ENCODE results near the gene TMPRSS12. TPM values are rescaled to one million over a fixed set of nuclear protein-coding genes. Genes with fewer than 3 reads are reported as not detected.
"Not testable (repeated sequence)": the region's sequence is repeated elsewhere in the genome, so short reads cannot be mapped to it uniquely, and the experiment has no call there.

The TMPRSS12 gene
- total and polyA plus RNA-seq, 2 experiments from 2014 or later = not detected

DNA sequence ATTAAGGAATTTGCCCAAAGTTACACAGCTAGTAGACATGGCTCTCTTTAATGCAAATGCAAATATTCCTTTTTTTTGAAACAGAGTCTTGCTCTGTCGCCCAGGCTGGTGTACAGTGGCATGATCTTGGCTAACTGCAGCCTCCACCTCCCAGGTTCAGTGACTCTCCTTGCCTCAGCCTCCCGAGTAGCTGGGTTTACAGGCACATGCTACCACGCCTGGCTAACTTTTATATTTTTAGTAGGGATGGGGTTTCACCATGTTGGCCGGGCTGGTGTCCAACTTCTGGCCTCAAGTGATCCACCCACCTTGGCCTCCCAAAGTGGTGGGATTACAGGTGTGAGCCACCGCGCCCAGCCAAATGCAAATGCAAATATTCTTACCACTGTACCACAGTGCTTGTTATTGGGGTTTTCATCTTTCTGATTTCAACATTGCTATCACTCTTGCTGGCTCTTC lies 85.1 kb downstream of the TMPRSS12 start:
- Histone ChIP-seq H3K79me2 (ENCODE audit: insufficient read depth) (no peaks in the 10 kb centered on the region), H3K4me1 (ENCODE audit: insufficient read depth) (peaks cover 16% of the 10 kb centered on the region), H3K27me3 (replicated peaks; ENCODE audit: insufficient read depth) (no peaks in the 10 kb centered on the region), H2AFZ (no peak overlapping the region), H3F3A (ENCODE audit: insufficient read depth) (peaks cover 9% of the 10 kb centered on the region; the same call in 1 of the 2 replicates), H3K9me3 (ENCODE audit: low read depth) (no peaks in the 10 kb centered on the region), H3K4me2 (ENCODE audit: unreplicated experiment) (no peak overlapping the region), H3K27ac (no peak overlapping the region), H3K9me2 (ENCODE audit: insufficient read depth) (no peaks in the 10 kb centered on the region), H3K36me3 (ENCODE audit: low read depth) (no peaks in the 10 kb centered on the region), H3K4me3 (no peak overlapping the region), H4K20me1 (ENCODE audit: insufficient read depth) (no peaks in the 10 kb centered on the region), H3K9ac (no peak overlapping the region)
- TF ChIP-seq EZH2 (IDR thresholded peaks at IDR 0.05; ENCODE audit: insufficient read depth, poor library complexity, severe bottlenecking) (no peak), EZH2phosphoT487 (IDR thresholded peaks at IDR 0.05; ENCODE audit: insufficient read depth, low read depth) (no peak)
- in situ Hi-C loops (cut with MboI) = no loop called here
- no peak for DNase-seq
- WGBS, 2 experiments (ENCODE audit: low coverage in 1 of 2, low lambda C conversion rate in 2 of 2, missing lambda C conversion rate in 2 of 2) = 79 to 82% methylated on average over 6 of the region's 6 CpGs

DNA sequence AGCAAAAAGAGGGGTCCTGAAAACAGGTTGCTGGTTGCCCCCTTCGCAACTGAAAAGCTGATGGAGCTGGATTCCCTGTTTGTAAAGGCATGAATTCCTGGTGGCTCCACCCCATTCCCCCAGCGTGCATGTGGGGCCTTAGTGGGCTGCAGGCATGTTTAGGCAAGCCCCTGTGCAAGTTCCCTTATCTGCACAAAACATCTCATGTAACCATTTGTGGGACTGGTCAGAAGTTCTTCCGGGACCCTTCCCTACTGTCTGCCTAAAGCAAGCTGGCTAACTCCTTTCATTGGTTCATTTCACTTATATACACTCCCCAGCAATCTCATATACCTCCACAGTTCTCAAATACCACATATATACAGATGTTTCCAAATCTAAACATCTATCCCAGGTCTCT lies 85.7 kb downstream of the TMPRSS12 start:
- H3K27me3 ChIP-seq (replicated peaks; ENCODE audit: insufficient read depth) = no peaks in the 10 kb centered on the region
- H3K9ac ChIP-seq = no peak overlapping the region
- 58% methylated on average over 3 of the region's 3 CpGs for WGBS, 2 experiments (ENCODE audit: low coverage in 1 of 2, low lambda C conversion rate in 2 of 2, missing lambda C conversion rate in 2 of 2)
- H3F3A ChIP-seq (ENCODE audit: insufficient read depth) = peaks cover 8% of the 10 kb centered on the region; the same call in 1 of the 2 replicates
- H3K9me3 ChIP-seq (ENCODE audit: low read depth) = no peaks in the 10 kb centered on the region
- no peak overlapping the region for H2AFZ ChIP-seq
- DNase-seq = no peak
- no peaks in the 10 kb centered on the region for H3K79me2 ChIP-seq (ENCODE audit: insufficient read depth)
- H3K4me2 ChIP-seq (ENCODE audit: unreplicated experiment) = no peak overlapping the region
- H4K20me1 ChIP-seq (ENCODE audit: insufficient read depth) = no peaks in the 10 kb centered on the region
- peaks cover 14% of the 10 kb centered on the region for H3K4me1 ChIP-seq (ENCODE audit: insufficient read depth)
- in situ Hi-C loops (cut with MboI) = no loop called here
- no peaks in the 10 kb centered on the region for H3K9me2 ChIP-seq (ENCODE audit: insufficient read depth)
- no peak overlapping the region for H3K4me3 ChIP-seq
- H3K27ac ChIP-seq = no peak overlapping the region
- TF ChIP-seq EZH2 (IDR thresholded peaks at IDR 0.05; ENCODE audit: insufficient read depth, poor library complexity, severe bottlenecking) = no peak
- TF ChIP-seq EZH2phosphoT487 (IDR thresholded peaks at IDR 0.05; ENCODE audit: insufficient read depth, low read depth) = no peak
- no peaks in the 10 kb centered on the region for H3K36me3 ChIP-seq (ENCODE audit: low read depth)

DNA sequence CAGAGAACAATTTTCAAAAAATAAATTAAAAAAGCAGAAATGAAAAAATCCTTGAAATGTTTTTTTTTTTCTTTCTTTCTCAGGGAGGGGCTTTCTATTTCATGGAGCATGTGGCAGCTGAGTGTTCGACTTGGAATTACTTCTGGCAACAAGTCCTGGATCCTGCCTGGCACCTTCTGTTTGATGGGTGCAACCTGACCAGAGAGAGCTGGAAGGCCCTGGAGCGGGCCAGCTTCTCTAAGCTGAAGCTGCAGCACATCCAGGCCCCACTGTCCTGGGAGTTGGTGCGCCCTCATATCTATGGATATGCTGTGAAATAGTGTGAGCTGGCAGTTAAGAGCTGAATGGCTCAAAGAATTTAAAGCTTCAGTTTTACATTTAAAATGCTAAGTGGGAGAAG lies 87.1 kb downstream of the TMPRSS12 start:
- H3K27me3 ChIP-seq (replicated peaks; ENCODE audit: insufficient read depth) = no peaks in the 10 kb centered on the region
- H3K9me3 ChIP-seq (ENCODE audit: low read depth) = no peaks in the 10 kb centered on the region
- H3K9ac ChIP-seq = no peak overlapping the region
- no peak for DNase-seq
- peaks cover 6% of the 10 kb centered on the region; the same call in 1 of the 2 replicates for H3F3A ChIP-seq (ENCODE audit: insufficient read depth)
- 77 to 80% methylated on average over 3 of the region's 3 CpGs for WGBS, 2 experiments (ENCODE audit: low coverage in 1 of 2, low lambda C conversion rate in 2 of 2, missing lambda C conversion rate in 2 of 2)
- no peaks in the 10 kb centered on the region for H3K36me3 ChIP-seq (ENCODE audit: low read depth)
- H3K79me2 ChIP-seq (ENCODE audit: insufficient read depth) = no peaks in the 10 kb centered on the region
- no peaks in the 10 kb centered on the region for H4K20me1 ChIP-seq (ENCODE audit: insufficient read depth)
- no peak overlapping the region for H3K4me3 ChIP-seq
- in situ Hi-C loops (cut with MboI) = no loop called here
- no peak overlapping the region for H2AFZ ChIP-seq
- TF ChIP-seq EZH2 (IDR thresholded peaks at IDR 0.05; ENCODE audit: insufficient read depth, poor library complexity, severe bottlenecking) (no peak), EZH2phosphoT487 (IDR thresholded peaks at IDR 0.05; ENCODE audit: insufficient read depth, low read depth) (no peak)
- H3K27ac ChIP-seq = no peak overlapping the region
- H3K4me1 ChIP-seq (ENCODE audit: insufficient read depth) = peaks cover 10% of the 10 kb centered on the region
- H3K4me2 ChIP-seq (ENCODE audit: unreplicated experiment) = no peak overlapping the region
- H3K9me2 ChIP-seq (ENCODE audit: insufficient read depth) = no peaks in the 10 kb centered on the region

DNA sequence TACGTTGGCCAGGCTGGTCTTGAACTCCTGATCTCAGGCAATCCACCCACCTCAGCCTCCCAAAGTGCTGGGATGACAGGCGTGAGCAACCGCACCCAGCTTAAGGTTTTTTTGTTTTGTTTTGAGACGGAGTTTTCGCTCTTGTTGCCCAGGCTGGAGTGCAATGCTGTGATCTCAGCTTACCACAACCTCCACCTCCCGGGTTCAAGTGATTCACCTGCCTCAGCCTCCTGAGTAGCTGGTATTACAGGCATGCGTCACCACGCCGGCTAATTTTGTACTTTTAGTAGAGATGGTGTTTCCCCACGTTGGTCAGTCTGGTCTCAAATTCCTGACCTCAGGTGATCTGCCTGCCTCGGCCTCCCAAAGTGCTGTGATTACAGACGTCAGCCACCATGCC lies 87.8 kb downstream of the TMPRSS12 start:
- in situ Hi-C loops (cut with MboI); DNase-seq; H2AFZ ChIP-seq; H3K9me3 ChIP-seq (ENCODE audit: low read depth); H3K4me3 ChIP-seq; H3K79me2 ChIP-seq (ENCODE audit: insufficient read depth); H3K27me3 ChIP-seq (replicated peaks; ENCODE audit: insufficient read depth); H3K9ac ChIP-seq; H4K20me1 ChIP-seq (ENCODE audit: insufficient read depth); H3K27ac ChIP-seq; H3K36me3 ChIP-seq (ENCODE audit: low read depth); H3K4me2 ChIP-seq (ENCODE audit: unreplicated experiment); H3K9me2 ChIP-seq (ENCODE audit: insufficient read depth): not testable (repeated sequence)
- Histone ChIP-seq H3F3A (ENCODE audit: insufficient read depth) (peaks cover 13% of the 10 kb centered on the region; the same call in 1 of the 2 replicates), H3K4me1 (ENCODE audit: insufficient read depth) (peaks cover 14% of the 10 kb centered on the region)
- WGBS, 2 experiments (ENCODE audit: low coverage in 1 of 2, low lambda C conversion rate in 2 of 2, missing lambda C conversion rate in 2 of 2) = 94 to 97% methylated on average over 12 of the region's 12 CpGs

DNA sequence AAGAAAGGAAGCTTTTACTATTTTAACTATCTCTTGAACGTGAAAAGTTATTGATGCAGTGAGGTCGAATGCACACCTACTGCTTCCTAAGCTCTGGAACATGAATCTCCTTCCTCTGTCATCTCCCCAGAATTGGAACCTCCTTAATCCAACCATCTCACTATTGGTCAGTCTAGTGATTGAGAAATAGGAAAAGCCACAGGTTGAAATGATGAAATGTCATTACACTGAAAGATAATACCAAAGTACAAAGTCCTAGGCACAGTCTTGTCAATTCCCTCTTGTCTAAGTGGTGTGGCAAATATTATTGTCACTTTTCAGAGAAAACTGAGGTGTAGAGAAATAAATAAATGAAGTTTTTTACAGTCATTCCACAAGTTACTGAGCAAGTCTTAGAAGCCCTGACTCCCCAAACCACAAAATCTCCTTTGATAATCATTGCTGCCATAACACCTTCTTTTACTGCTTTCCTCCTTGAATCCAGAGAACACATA lies 90.1 kb downstream of the TMPRSS12 start:
- no peak overlapping the region for H3K4me2 ChIP-seq (ENCODE audit: unreplicated experiment)
- H3K4me1 ChIP-seq (ENCODE audit: insufficient read depth) = peaks cover 15% of the 10 kb centered on the region
- peaks cover 13% of the 10 kb centered on the region; the same call in 1 of the 2 replicates for H3F3A ChIP-seq (ENCODE audit: insufficient read depth)
- H3K27ac ChIP-seq = no peak overlapping the region
- in situ Hi-C loops (cut with MboI) = no loop called here
- H3K27me3 ChIP-seq (replicated peaks; ENCODE audit: insufficient read depth) = no peaks in the 10 kb centered on the region
- no peaks in the 10 kb centered on the region for H3K36me3 ChIP-seq (ENCODE audit: low read depth)
- H3K4me3 ChIP-seq = no peak overlapping the region
- no peaks in the 10 kb centered on the region for H3K9me3 ChIP-seq (ENCODE audit: low read depth)
- H4K20me1 ChIP-seq (ENCODE audit: insufficient read depth) = no peaks in the 10 kb centered on the region
- no peaks in the 10 kb centered on the region for H3K9me2 ChIP-seq (ENCODE audit: insufficient read depth)
- 23 to 36% methylated on average over 2 of the region's 2 CpGs for WGBS, 2 experiments (ENCODE audit: low coverage in 1 of 2, low lambda C conversion rate in 2 of 2, missing lambda C conversion rate in 2 of 2)
- no peak overlapping the region for H3K9ac ChIP-seq
- no peaks in the 10 kb centered on the region for H3K79me2 ChIP-seq (ENCODE audit: insufficient read depth)
- DNase-seq = no peak
- no peak overlapping the region for H2AFZ ChIP-seq
- TF ChIP-seq EZH2 (IDR thresholded peaks at IDR 0.05; ENCODE audit: insufficient read depth, poor library complexity, severe bottlenecking) (no peak), EZH2phosphoT487 (IDR thresholded peaks at IDR 0.05; ENCODE audit: insufficient read depth, low read depth) (no peak)

Data from GM23248 (cell line).